H4 (cell line): ENCODE data around the gene APOF. TPM values are rescaled to one million over a fixed set of nuclear protein-coding genes. Genes with fewer than 3 reads are reported as not detected.
A peak's percentile ranks its signal among the peaks of the same experiment; 100 is the strongest.
"Not testable (repeated sequence)": the region's sequence is repeated elsewhere in the genome, so short reads cannot be mapped to it uniquely, and the experiment has no call there.

ENCODE experiments used
- DNase-seq: peaks from one replicate; pipeline ENCODE4 v3.0.0-alpha.2; 2015; ENCODE audit warnings: low spot score
- total RNA-seq: library from RNA; depleted of rRNA; stranded (reverse); fragments of >200 nt; shearing (Covaris generic); gene quantifications from 2 replicates; pipeline ENCODE4 v1.2.3, GENCODE V29; 2014; rRNA removed

APOF gene
- total RNA-seq, 1 experiment from 2014 or later = not detected

- no peak for DNase-seq
Observed at GRCh38 chr12:56332512-56333196, 30.0 kb downstream of the APOF start.

- no peak for DNase-seq
Observed at GRCh38 chr12:56330936-56331490, 31.6 kb downstream of the APOF start.

GRCh38 chr12:56326533-56326932, 36.1 kb downstream of the APOF start:
- DNase-seq = no peak

- DNase-seq = no peak
Observed at GRCh38 chr12:56326126-56326525, 36.5 kb downstream of the APOF start.

GRCh38 chr12:56324206-56324605, 38.5 kb downstream of the APOF start:
- no peak for DNase-seq

- not testable (repeated sequence) for DNase-seq
Observed at GRCh38 chr12:56321610-56322009, 41.0 kb downstream of the APOF start.

- no peak for DNase-seq
Observed at GRCh38 chr12:56321027-56321426, 41.6 kb downstream of the APOF start.

GRCh38 chr12:56317675-56318074, 45.0 kb downstream of the APOF start:
- no peak for DNase-seq

- peak; percentile 98 for DNase-seq
Observed at GRCh38 chr12:56315622-56316473, 46.8 kb downstream of the APOF start, which contains the start of gene CNPY2. Gene CNPY2, minus strand, starts transcription at chr12:56315988. Its CDS starts 771 bp downstream, at chr12:56315217.

GRCh38 chr12:56315249-56315621, 47.4 kb downstream of the APOF start:
- no peak for DNase-seq

GRCh38 chr12:56311003-56311402, 51.7 kb downstream of the APOF start:
- DNase-seq = no peak

Other genes starting within 250 kb of the APOF start
- gene RPL41, start 246.2 kb downstream of the APOF start, total RNA-seq = 3,847 and 4,326 TPM in 2 replicates
- 1.9 and 2.4 TPM in 2 replicates for gene ZC3H10, start 244.6 kb downstream of the APOF start, total RNA-seq
- gene ESYT1, start 234.6 kb downstream of the APOF start, total RNA-seq = 62.9 and 80.8 TPM in 2 replicates
- gene MYL6B, start 210.3 kb downstream of the APOF start, total RNA-seq = 88.0 and 129 TPM in 2 replicates
- 2,426 and 2,616 TPM in 2 replicates for gene MYL6, start 204.5 kb downstream of the APOF start, total RNA-seq
- 19.6 and 22.9 TPM in 2 replicates for gene SMARCC2, start 173.4 kb downstream of the APOF start, total RNA-seq
- gene RNF41, start 140.9 kb downstream of the APOF start, total RNA-seq = 55.1 and 62.8 TPM in 2 replicates
- gene NABP2, start 138.5 kb downstream of the APOF start, total RNA-seq = 65.8 and 87.5 TPM in 2 replicates
- gene SLC39A5, start 132.8 kb downstream of the APOF start, total RNA-seq = not detected in 2 replicates
- gene ANKRD52, start 104.5 kb downstream of the APOF start, total RNA-seq = 13.4 and 15.4 TPM in 2 replicates
- gene COQ10A, start 95.9 kb downstream of the APOF start, total RNA-seq = 4.5 and 8.1 TPM in 2 replicates
- 122 and 155 TPM in 2 replicates for gene CS, start 62.5 kb downstream of the APOF start, total RNA-seq
- 142 and 167 TPM in 2 replicates for gene CNPY2, start 46.9 kb downstream of the APOF start, total RNA-seq
- gene PAN2, start 28.9 kb downstream of the APOF start, total RNA-seq = 11.8 and 16.4 TPM in 2 replicates
- gene IL23A, start 24.0 kb downstream of the APOF start, total RNA-seq = 0.23 TPM in 1 of 2 replicates, not detected in the other
- gene STAT2, start 2.8 kb downstream of the APOF start, total RNA-seq = 125 and 159 TPM in 2 replicates
- 9.8 and 12.7 TPM in 2 replicates for gene TIMELESS, start 86.6 kb upstream of the APOF start, total RNA-seq
- 0.17 TPM in 1 of 2 replicates, not detected in the other for gene MIP, start 91.8 kb upstream of the APOF start, total RNA-seq
- 1.6 and 1.8 TPM in 2 replicates for gene SPRYD4, start 105.7 kb upstream of the APOF start, total RNA-seq
- gene GLS2, start 125.3 kb upstream of the APOF start, total RNA-seq = not detected in 2 replicates
- gene RBMS2, start 159.0 kb upstream of the APOF start, total RNA-seq = 6.8 and 11.6 TPM in 2 replicates